ENCODE measurements around the gene GGT6.

Gene GGT6

GRCh38 chr17:4539025-4539424 is 21.4 kb downstream of the GGT6 start:
- Histone ChIP-seq H3K27me3 (replicated peaks) (no peaks in the 10 kb centered on the region), H3K27ac (no peak overlapping the region), H3K36me3 (replicated peaks) (peaks cover 40% of the 10 kb centered on the region), H3K4me3 (ENCODE audit: low read depth, low read length) (no peak overlapping the region)
- no peak for TF ChIP-seq CTCF (IDR thresholded peaks at IDR 0.05; ENCODE audit: low read depth, low read length, missing control alignments)
- DNase-seq: no peak
- in situ Hi-C loops (cut with HindIII; ENCODE audit: low pct_ligation_motif_present, low sequenced_read_pairs): no loop called here

GRCh38 chr17:4538236-4539002 is 22.0 kb downstream of the GGT6 start:
- no peak for TF ChIP-seq CTCF (IDR thresholded peaks at IDR 0.05; ENCODE audit: low read depth, low read length, missing control alignments)
- no peak for DNase-seq
- in situ Hi-C loops (cut with HindIII; ENCODE audit: low pct_ligation_motif_present, low sequenced_read_pairs): no loop called here

GRCh38 chr17:4537451-4538235 is 22.7 kb downstream of the GGT6 start:
- H3K27ac ChIP-seq: no peak overlapping the region
- in situ Hi-C loops (cut with HindIII; ENCODE audit: low pct_ligation_motif_present, low sequenced_read_pairs): no loop called here
- no peak for TF ChIP-seq CTCF (IDR thresholded peaks at IDR 0.05; ENCODE audit: low read depth, low read length, missing control alignments)

More at GRCh38 chr17:4538236-4539002, 22.0 kb downstream of the GGT6 start:
- no peak overlapping the region for H3K27ac ChIP-seq
- no peaks in the 10 kb centered on the region for H3K27me3 ChIP-seq (replicated peaks)
- no peak overlapping the region for H3K4me3 ChIP-seq (ENCODE audit: low read depth, low read length)
- peaks cover 35% of the 10 kb centered on the region for H3K36me3 ChIP-seq (replicated peaks)

GRCh38 chr17:4536742-4537411 is 23.5 kb downstream of the GGT6 start:
- Histone ChIP-seq H3K27me3 (replicated peaks) (no peaks in the 10 kb centered on the region), H3K4me3 (ENCODE audit: low read depth, low read length) (no peak overlapping the region), H3K27ac (no peak overlapping the region), H3K36me3 (replicated peaks) (peaks cover 23% of the 10 kb centered on the region)
- TF ChIP-seq CTCF (IDR thresholded peaks at IDR 0.05; ENCODE audit: low read depth, low read length, missing control alignments): no peak
- in situ Hi-C loops (cut with HindIII; ENCODE audit: low pct_ligation_motif_present, low sequenced_read_pairs): no loop called here
- no peak for DNase-seq

More at GRCh38 chr17:4537451-4538235, 22.7 kb downstream of the GGT6 start:
- Histone ChIP-seq H3K4me3 (ENCODE audit: low read depth, low read length) (no peak overlapping the region), H3K27me3 (replicated peaks) (no peaks in the 10 kb centered on the region), H3K36me3 (replicated peaks) (peaks cover 31% of the 10 kb centered on the region)
- DNase-seq: no peak

GRCh38 chr17:4536259-4536741 is 24.1 kb downstream of the GGT6 start:
- in situ Hi-C loops (cut with HindIII; ENCODE audit: low pct_ligation_motif_present, low sequenced_read_pairs): no loop called here
- no peak for DNase-seq
- no peak overlapping the region for H3K27ac ChIP-seq
- peaks cover 18% of the 10 kb centered on the region for H3K36me3 ChIP-seq (replicated peaks)
- no peaks in the 10 kb centered on the region for H3K27me3 ChIP-seq (replicated peaks)
- TF ChIP-seq CTCF (IDR thresholded peaks at IDR 0.05; ENCODE audit: low read depth, low read length, missing control alignments): no peak
- H3K4me3 ChIP-seq (ENCODE audit: low read depth, low read length): no peak overlapping the region

All from brain microvascular endothelial cell (primary cell).